Measurements from ENCODE around the gene TARS3.

DNA sequence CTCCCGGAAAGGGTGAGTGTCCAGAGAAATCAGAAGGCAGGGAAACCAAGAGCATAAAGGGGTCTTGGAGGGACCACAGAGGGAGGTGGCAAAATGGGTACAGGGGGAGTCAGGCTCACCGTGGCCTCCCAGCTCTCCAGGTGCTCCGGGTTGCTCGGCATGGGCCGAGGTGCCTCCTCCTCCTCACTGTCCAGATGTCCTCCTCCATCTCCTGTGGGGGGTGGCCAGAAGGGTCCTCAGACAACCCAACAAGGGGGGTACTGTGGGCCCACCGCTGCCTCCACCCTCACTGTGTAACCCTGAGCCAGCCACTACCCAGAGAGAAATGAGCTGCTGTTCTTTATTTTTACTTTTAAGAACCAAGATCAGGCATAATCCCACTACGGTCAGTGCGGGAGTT is 48.6 kb upstream of the TARS3 start:
- TF ChIP-seq, protein P1, sequence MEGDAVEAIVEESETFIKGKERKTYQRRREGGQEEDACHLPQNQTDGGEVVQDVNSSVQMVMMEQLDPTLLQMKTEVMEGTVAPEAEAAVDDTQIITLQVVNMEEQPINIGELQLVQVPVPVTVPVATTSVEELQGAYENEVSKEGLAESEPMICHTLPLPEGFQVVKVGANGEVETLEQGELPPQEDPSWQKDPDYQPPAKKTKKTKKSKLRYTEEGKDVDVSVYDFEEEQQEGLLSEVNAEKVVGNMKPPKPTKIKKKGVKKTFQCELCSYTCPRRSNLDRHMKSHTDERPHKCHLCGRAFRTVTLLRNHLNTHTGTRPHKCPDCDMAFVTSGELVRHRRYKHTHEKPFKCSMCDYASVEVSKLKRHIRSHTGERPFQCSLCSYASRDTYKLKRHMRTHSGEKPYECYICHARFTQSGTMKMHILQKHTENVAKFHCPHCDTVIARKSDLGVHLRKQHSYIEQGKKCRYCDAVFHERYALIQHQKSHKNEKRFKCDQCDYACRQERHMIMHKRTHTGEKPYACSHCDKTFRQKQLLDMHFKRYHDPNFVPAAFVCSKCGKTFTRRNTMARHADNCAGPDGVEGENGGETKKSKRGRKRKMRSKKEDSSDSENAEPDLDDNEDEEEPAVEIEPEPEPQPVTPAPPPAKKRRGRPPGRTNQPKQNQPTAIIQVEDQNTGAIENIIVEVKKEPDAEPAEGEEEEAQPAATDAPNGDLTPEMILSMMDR (IDR thresholded peaks at IDR 0.05): no peak
- TF ChIP-seq POLR2A (IDR thresholded peaks at IDR 0.05) (no peak), EP300 (IDR thresholded peaks at IDR 0.05) (no peak)

Data from sigmoid colon (tissue), 4 donors.